ENCODE measurements around the gene ZNF10.

Gene ZNF10

DNA sequence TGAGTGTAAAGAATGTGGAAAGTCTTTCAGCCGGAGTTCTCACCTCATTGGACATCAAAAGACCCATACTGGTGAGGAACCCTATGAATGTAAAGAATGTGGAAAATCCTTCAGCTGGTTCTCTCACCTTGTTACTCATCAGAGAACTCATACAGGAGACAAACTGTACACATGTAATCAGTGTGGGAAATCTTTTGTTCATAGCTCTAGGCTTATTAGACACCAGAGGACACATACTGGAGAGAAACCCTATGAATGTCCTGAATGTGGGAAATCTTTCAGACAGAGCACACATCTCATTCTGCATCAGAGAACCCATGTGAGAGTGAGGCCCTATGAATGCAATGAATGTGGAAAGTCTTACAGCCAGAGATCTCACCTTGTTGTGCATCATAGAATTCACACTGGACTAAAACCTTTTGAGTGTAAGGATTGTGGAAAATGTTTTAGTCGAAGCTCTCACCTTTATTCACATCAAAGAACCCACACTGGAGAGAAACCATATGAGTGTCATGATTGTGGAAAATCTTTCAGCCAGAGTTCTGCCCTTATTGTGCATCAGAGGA, 25.8 kb downstream of the ZNF10 start:
- TF ChIP-seq, protein P1, sequence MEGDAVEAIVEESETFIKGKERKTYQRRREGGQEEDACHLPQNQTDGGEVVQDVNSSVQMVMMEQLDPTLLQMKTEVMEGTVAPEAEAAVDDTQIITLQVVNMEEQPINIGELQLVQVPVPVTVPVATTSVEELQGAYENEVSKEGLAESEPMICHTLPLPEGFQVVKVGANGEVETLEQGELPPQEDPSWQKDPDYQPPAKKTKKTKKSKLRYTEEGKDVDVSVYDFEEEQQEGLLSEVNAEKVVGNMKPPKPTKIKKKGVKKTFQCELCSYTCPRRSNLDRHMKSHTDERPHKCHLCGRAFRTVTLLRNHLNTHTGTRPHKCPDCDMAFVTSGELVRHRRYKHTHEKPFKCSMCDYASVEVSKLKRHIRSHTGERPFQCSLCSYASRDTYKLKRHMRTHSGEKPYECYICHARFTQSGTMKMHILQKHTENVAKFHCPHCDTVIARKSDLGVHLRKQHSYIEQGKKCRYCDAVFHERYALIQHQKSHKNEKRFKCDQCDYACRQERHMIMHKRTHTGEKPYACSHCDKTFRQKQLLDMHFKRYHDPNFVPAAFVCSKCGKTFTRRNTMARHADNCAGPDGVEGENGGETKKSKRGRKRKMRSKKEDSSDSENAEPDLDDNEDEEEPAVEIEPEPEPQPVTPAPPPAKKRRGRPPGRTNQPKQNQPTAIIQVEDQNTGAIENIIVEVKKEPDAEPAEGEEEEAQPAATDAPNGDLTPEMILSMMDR (conservative IDR thresholded peaks at IDR 0.05; ENCODE audit: low read depth, low read length), result no peak
- no peak overlapping the region for H3K4me3 ChIP-seq (ENCODE audit: low read length)
- no peak for DNase-seq (ENCODE audit: low read depth)

DNA sequence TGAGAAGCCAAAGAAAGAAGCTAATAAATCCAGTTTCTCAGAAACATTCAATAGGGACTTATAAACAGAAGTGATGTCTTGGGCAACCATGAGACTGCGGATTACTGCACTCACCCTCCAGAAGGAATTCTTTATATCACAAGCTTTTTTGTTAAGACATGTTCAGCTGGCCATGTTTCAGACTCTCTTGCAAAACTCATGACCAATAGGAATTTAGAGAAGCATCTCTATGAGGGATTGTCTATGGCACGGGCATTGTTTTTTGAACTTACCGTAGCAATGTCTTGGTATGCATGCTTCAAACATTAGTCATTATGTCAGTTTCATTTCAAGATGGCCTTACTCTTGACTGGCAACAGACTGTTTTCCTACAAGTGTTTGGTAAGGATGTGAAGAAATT, 35.3 kb downstream of the ZNF10 start:
- DNase-seq (ENCODE audit: low read depth), result no peak
- no peak overlapping the region for H3K4me3 ChIP-seq (ENCODE audit: low read length)

DNA sequence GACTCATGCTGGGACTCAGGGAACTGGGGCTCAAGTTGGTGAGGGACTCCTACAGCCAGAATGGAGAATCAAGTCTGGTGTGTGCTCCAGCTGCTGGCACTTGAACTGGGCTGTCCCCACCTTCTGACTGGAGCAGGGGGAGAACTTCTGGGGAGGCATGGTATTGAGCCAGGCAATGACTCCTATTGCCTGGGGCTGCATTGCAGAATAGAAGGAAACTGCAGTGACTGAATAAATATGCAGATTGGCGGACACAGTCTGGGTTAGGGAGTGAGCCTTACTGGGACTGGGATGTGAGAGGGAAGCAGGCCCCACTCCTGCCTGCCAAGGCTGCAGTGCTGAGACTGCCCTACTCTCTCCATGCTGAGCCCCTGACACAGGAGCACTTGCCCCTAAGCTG, 42.1 kb downstream of the ZNF10 start:
- DNase-seq (ENCODE audit: low read depth), result no peak

More for the DNA sequence above, 35.3 kb downstream of the ZNF10 start:
- TF ChIP-seq, protein P1 (conservative IDR thresholded peaks at IDR 0.05; ENCODE audit: low read depth, low read length), result no peak

DNA sequence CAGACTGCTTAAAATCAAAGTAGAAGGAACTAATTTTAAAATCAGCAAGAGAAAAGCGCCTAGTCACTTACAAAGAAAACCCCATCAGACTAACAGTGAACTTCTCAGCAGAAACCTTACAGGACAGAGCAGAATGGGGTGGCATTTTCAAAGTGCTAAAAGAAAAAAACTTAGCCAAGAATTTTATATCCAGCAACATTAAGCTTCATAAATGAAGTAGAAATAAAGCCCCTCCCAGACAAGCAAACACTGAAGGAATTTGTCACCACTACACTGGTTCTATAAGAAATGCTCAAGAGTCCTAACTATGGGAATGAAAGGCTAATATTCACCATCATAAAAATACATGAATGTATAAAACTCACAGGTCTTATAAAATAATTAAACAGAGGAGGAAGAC, 44.5 kb downstream of the ZNF10 start:
- TF ChIP-seq, protein P1 (conservative IDR thresholded peaks at IDR 0.05; ENCODE audit: low read depth, low read length), result no peak
- no peak overlapping the region for H3K4me3 ChIP-seq (ENCODE audit: low read length)
- no peak for DNase-seq (ENCODE audit: low read depth)

More for the DNA sequence above, 42.1 kb downstream of the ZNF10 start:
- no peak overlapping the region for H3K4me3 ChIP-seq (ENCODE audit: low read length)
- TF ChIP-seq, protein P1 (conservative IDR thresholded peaks at IDR 0.05; ENCODE audit: low read depth, low read length), result no peak

DNA sequence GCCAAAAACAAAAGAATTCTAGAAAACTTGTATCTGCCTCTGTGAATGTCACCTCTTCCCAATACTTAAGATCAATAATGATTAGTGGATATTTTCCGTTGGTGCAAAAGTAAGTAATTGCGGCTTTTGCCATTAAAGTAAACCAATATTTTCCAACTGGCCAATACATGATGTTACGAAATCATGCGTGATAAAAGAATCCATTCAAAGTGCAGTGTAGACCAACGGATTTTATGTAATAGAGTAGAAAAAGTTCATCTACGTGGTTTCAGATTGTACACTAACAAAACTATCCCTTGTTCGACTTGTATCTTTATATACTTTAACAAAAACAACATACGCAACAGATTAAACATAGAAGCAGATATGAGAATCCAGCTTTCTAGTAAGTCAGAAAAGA, 50.2 kb downstream of the ZNF10 start:
- TF ChIP-seq, protein P1 (conservative IDR thresholded peaks at IDR 0.05; ENCODE audit: low read depth, low read length), result no peak
- DNase-seq (ENCODE audit: low read depth), result no peak
- H3K4me3 ChIP-seq (ENCODE audit: low read length), result no peak overlapping the region

DNA sequence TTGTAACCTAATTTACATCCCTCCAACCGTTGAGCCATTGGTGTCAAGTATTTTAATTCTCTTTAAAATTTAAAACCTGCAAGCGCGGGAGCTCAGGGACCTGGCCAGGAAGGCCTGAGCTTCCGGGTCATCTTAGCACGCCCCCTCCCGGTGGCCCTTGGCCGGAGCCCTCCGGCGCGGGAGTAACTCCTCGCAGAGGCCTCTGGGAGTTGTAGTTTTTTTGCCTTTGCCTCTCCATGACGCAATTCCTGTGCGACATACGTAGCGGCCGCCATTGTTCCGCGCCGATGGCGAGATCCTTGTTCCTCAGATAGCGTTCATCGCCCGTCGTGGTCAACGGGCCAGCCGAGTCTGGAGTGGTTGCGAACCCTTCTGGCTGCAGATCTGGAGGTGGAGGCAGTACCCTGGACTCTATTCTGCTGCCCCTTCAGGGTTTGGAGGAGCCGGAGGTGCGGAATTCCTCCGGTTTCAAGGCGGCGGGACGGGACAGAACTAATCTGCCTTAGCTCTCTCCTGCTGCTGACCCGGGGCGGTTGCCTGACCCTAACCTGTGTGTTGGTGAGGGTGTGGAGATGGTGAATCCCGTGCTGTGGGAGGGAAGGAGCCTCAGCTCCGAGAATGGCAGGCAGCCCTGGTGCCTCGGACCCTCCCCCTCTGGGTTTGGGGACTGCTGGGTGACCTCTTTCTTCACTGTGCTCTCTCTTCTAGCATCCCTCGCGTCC, 51.0 kb downstream of the ZNF10 start, which contains the start of gene ZNF268:
Gene ZNF268 (plus strand): TSS at position 258 of the 722 bp plus-strand sequence. CDS start 503 bp downstream, outside the sequence.
- H3K4me3 ChIP-seq (ENCODE audit: low read length), result peak within 1 kb of the TSS; percentile 87
- TF ChIP-seq, protein P1 (conservative IDR thresholded peaks at IDR 0.05; ENCODE audit: low read depth, low read length), result peak; percentile 87
- DNase-seq (ENCODE audit: low read depth), result peak; percentile 72

DNA sequence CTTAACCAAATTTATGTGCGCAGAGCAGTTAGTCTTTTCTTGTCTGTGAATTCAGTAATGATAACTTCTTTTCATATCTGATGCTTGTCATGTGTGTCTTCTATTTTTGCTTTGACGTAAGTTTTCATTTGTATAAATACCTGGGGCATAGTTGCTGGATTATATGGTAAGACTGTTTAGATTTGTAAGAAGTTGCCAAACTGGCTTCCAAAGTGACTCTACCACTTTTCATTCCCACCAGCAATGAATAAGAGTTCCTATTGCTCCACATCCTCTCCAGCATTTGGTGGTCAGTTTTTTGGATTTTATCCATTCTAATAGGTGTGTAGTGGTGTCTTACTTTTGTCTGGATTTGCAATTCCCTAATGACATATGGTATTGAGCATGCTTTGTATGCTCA, 59.7 kb downstream of the ZNF10 start:
- DNase-seq (ENCODE audit: low read depth), result no peak
- H3K4me3 ChIP-seq (ENCODE audit: low read length), result no peak overlapping the region
- TF ChIP-seq, protein P1 (conservative IDR thresholded peaks at IDR 0.05; ENCODE audit: low read depth, low read length), result no peak
